Femur (tissue), 1 donor: Measurements from ENCODE around the gene POPDC3.
"Not testable (repeated sequence)": the region's sequence is repeated elsewhere in the genome, so short reads cannot be mapped to it uniquely, and the experiment has no call there.

Experiments
- DNase-seq: peaks from one replicate; pipeline ENCODE4 v3.0.0-alpha.2; 2017

POPDC3 gene

GRCh38 chr6:105194106-105194505 is 14.3 kb upstream of the POPDC3 start:
- DNase-seq = no peak

- no peak for DNase-seq
These were observed 13.8 kb upstream of the POPDC3 start for GRCh38 chr6:105193647-105194046.

- no peak for DNase-seq
These were observed 13.1 kb upstream of the POPDC3 start for GRCh38 chr6:105192707-105193465.

GRCh38 chr6:105191351-105191750 is 11.5 kb upstream of the POPDC3 start:
- no peak for DNase-seq

GRCh38 chr6:105189026-105189820 is 9.4 kb upstream of the POPDC3 start:
- DNase-seq = no peak

GRCh38 chr6:105188251-105188650 is 8.4 kb upstream of the POPDC3 start:
- no peak for DNase-seq

GRCh38 chr6:105186576-105186975 is 6.8 kb upstream of the POPDC3 start:
- no peak for DNase-seq

- DNase-seq = no peak
These were observed 5.1 kb upstream of the POPDC3 start for GRCh38 chr6:105184921-105185320.

GRCh38 chr6:105181981-105182515 is 2.2 kb upstream of the POPDC3 start:
- no peak for DNase-seq

- DNase-seq = no peak
These were observed 1.2 kb downstream of the POPDC3 start for GRCh38 chr6:105178636-105179035.

- no peak for DNase-seq
These were observed 1.7 kb downstream of the POPDC3 start for GRCh38 chr6:105178110-105178509.

GRCh38 chr6:105177556-105177955 is 2.3 kb downstream of the POPDC3 start:
- DNase-seq = no peak

GRCh38 chr6:105174512-105174911 is 5.3 kb downstream of the POPDC3 start:
- no peak for DNase-seq

- not testable (repeated sequence) for DNase-seq
These were observed 7.3 kb downstream of the POPDC3 start for GRCh38 chr6:105172515-105172914.

GRCh38 chr6:105170059-105170458 is 9.8 kb downstream of the POPDC3 start:
- DNase-seq = no peak

- no peak for DNase-seq
These were observed 11.9 kb downstream of the POPDC3 start for GRCh38 chr6:105167914-105168313.

- peak; percentile 80 for DNase-seq
These were observed 15.4 kb downstream of the POPDC3 start for GRCh38 chr6:105164418-105164817.

- no peak for DNase-seq
These were observed 16.6 kb downstream of the POPDC3 start for GRCh38 chr6:105163183-105163582.

GRCh38 chr6:105162377-105162776 is 17.4 kb downstream of the POPDC3 start:
- no peak for DNase-seq

- no peak for DNase-seq
These were observed 18.4 kb downstream of the POPDC3 start for GRCh38 chr6:105161421-105161820.

- DNase-seq = no peak
These were observed 26.1 kb downstream of the POPDC3 start for GRCh38 chr6:105153676-105154075.

GRCh38 chr6:105152880-105153279 is 26.9 kb downstream of the POPDC3 start:
- no peak for DNase-seq

- DNase-seq = no peak
These were observed 28.2 kb downstream of the POPDC3 start for GRCh38 chr6:105151644-105152043.

- no peak for DNase-seq
These were observed 41.7 kb downstream of the POPDC3 start for GRCh38 chr6:105138141-105138540.
